Measurements from ENCODE around the gene RNF212.

GRCh38 chr4:1065732-1066131 lies 47.6 kb downstream of the RNF212 start:
- no peak for TF ChIP-seq PRDM4 (CRISPR knock-in tag; IDR thresholded peaks at IDR 0.05; ENCODE audit: borderline replicate concordance)
- no peak for TF ChIP-seq MAX (IDR thresholded peaks at IDR 0.05)
- TF ChIP-seq PHF20 (CRISPR knock-in tag; IDR thresholded peaks at IDR 0.05): no peak
- TF ChIP-seq GMEB2 (CRISPR knock-in tag; IDR thresholded peaks at IDR 0.05; ENCODE audit: low read depth): no peak
- TF ChIP-seq ZNF350 (CRISPR knock-in tag; IDR thresholded peaks at IDR 0.05; ENCODE audit: borderline replicate concordance, low read depth): no peak
- TF ChIP-seq CTCF (CRISPR knock-in tag; IDR thresholded peaks at IDR 0.05): no peak
- TF ChIP-seq ZNF720 (CRISPR knock-in tag; IDR thresholded peaks at IDR 0.05): no peak
- TF ChIP-seq ZNF883 (CRISPR knock-in tag; IDR thresholded peaks at IDR 0.05; ENCODE audit: not compliant biosample characterization): no peak
- no peak for TF ChIP-seq CHD2 (IDR thresholded peaks at IDR 0.05; ENCODE audit: low read depth, low read length)
- no peak for TF ChIP-seq PLSCR1 (CRISPR knock-in tag; IDR thresholded peaks at IDR 0.05; ENCODE audit: borderline replicate concordance)
- TF ChIP-seq DPF2 (CRISPR knock-in tag; IDR thresholded peaks at IDR 0.05; ENCODE audit: borderline replicate concordance, low read depth): no peak

Measured in HepG2 (cell line).